ENCODE data around the gene DPEP1. TPM values are rescaled to one million over a fixed set of nuclear protein-coding genes. Genes with fewer than 3 reads are reported as not detected.

Gene DPEP1
- 0.57 TPM in 1 of 2 replicates, not detected in the other for total RNA-seq

DNA sequence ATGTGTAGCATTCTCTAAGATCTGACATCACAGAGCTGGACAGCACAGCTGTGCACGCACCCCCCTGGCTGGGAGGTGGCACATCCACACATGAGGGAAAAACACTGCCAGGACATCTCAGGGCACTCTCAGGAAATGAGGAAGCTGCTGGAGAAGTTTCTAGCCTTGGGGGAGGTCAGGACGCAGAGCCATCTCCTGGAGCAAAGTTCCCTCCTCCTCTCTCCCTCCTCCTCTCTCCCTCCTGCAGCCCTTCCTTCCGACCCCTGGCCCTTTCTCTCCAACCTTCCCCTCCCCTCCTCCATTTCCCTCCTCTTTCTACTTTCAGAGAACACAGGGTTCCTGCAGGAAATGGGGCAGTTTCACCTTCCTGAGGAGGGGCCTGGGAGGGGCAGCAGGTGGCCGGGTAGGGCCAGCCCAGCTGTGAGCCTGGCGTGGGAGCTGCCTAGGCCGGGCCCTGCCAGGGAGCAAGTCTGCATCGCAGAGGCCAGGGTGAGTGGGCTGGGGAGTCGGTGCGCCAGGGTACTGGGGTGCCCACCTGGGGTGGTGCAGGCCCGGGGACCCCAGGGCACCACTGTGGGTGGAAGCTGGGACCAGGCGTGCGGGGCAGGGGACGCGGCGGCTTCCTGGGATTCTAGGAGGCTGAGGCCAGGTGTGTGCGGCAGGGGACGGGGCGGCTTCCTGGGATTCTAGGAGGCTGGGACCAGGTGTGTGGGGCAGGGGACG is at the start of gene DPEP1:
Gene DPEP1, plus strand, starts transcription at position 412 of the 723 bp plus-strand sequence. CDS start 16,769 bp downstream, outside the sequence.

DNA sequence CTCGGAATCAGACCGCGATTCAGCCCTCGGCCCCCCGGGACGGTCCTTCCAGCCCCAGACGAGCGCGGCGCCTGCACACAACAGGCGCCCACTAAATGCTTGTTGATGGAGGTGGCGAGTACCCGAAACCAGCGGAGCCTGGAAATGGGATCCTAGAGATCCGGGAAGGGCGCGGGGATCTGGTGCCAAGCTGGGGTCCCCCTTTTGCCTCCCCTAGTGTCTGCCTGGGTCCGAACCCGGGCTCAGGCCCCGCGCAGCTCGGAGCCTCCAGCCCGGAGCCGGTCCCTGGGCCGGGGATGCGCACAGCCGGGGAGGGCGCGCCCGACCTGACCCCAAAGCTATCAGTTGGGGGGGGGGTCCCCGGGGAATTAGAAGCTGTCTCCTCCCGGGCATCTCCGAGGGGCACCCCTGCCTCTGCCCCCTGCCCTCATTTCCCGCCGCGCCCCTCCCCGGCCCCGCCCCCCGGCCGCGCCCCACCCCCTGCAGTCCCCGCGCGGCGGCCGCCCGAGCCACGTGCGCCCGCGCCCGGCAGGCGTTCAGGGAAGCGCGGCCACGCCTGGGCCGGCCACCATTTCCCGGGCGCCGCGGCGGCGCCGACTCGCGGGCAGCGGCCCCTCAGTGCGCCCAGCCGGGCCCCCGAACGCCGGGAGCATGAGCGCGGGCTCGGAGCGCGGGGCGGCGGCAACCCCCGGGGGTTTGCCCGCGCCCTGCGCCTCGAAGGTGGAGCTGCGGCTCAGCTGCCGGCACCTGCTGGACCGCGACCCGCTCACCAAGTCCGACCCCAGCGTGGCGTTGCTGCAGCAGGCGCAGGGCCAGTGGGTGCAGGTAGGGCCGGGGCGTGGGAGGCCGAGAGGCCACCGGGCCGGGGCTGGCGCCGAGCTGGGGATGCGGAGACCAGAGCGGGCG is 37.9 kb upstream of the DPEP1 start, which contains the start of gene CPNE7:
Gene CPNE7, plus strand, starts transcription at position 512 of the 906 bp plus-strand sequence. Its CDS starts 140 bp downstream, at position 652.

DNA sequence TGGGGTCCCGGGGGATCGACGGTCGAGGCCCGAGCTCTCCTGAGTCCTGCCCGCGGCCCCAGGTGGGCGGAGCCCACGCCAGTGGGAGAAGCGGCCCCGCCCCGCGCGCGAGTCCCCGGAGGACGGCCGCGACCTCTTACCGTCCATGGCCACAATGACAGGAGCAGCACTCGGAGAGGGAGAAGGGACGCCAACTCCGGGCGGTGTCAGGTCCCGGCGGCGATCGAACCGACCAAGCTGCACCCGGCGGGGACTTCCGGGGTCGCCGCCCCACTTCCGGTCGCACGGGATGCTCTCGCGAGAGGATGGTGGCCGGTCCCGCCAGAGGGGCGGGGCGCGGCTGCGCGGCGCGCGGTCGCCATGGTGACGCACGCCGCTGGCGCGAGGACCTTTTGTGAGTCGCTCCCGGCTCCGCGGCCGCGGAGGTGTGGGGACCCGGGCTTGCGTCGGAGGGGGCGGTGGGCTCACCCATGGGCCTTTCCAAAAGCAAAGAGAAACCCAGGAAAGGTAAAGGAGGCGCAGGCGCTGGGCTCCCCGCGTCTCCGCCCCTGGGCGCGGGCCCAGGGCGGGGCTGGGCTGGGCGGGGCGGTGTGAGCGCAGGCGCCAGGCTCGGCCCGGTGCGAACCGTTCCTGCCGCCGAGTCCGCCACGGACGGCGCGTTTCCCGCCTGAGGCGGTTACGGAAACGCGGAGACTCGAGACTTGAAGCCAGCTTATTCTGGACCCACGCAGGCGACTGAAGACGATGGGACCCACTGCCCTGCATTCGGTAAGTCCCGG is 44.2 kb downstream of the DPEP1 start, which contains the start of the genes CHMP1A and SPATA33:
Gene CHMP1A, minus strand, starts transcription at position 267 of the 779 bp plus-strand sequence. Its CDS starts 120 bp downstream, at position 147.
Gene SPATA33, plus strand, starts transcription at position 395 of the 779 bp plus-strand sequence. Its CDS starts 76 bp downstream, at position 471.

DNA sequence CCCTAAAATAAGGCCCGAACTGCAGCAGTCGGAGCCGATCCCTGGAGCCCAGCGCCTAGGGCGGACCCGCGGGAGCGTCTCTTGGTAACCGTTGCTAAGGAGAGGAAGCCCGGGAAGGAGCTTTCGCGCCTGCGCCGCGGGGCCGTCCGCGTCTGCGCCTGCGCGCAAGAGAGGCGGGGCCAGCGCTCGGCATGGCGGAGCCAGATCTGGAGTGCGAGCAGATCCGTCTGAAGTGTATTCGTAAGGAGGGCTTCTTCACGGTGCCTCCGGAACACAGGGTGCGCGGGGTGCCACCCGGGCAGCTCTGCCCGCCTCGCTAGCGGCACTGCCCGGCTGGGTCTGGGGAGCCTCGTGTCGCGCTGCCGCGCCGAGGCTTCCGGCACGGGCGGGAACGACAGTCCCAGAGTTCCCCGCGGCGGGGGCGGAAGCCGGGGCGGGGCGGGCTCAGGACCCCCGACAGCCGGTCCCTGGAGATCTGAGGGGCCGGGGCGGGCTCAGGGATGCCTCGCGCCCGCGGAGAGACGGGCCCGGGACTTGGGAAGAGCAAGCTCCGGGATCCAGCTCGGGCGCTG is 73.2 kb downstream of the DPEP1 start, which contains the start of gene CDK10:
Gene CDK10, plus strand, starts transcription at position 170 of the 572 bp plus-strand sequence. Its CDS starts 22 bp downstream, at position 192.

Other genes starting within 250 kb of the DPEP1 start
- 105 and 128 TPM in 2 replicates for gene ANKRD11, start 123.1 kb upstream of the DPEP1 start, total RNA-seq
- 111 and 119 TPM in 2 replicates for gene SPG7, start 105.2 kb upstream of the DPEP1 start, total RNA-seq
- gene RPL13, start 53.0 kb upstream of the DPEP1 start, total RNA-seq: 2,315 and 2,453 TPM in 2 replicates
- gene CPNE7, start 37.9 kb upstream of the DPEP1 start, total RNA-seq: 9.3 and 9.5 TPM in 2 replicates
- 85.7 and 104 TPM in 2 replicates for gene CHMP1A, start 44.1 kb downstream of the DPEP1 start, total RNA-seq
- gene SPATA33, start 44.2 kb downstream of the DPEP1 start, total RNA-seq: 3.8 and 4.7 TPM in 2 replicates
- 37.0 and 45.8 TPM in 2 replicates for gene CDK10, start 73.0 kb downstream of the DPEP1 start, total RNA-seq
- gene SPATA2L, start 88.1 kb downstream of the DPEP1 start, total RNA-seq: 11.2 and 15.3 TPM in 2 replicates
- gene VPS9D1, start 107.3 kb downstream of the DPEP1 start, total RNA-seq: 6.9 and 7.2 TPM in 2 replicates
- gene ZNF276, start 107.9 kb downstream of the DPEP1 start, total RNA-seq: 24.1 and 24.9 TPM in 2 replicates
- 38.4 and 49.5 TPM in 2 replicates for gene FANCA, start 203.0 kb downstream of the DPEP1 start, total RNA-seq
- gene SPIRE2, start 214.8 kb downstream of the DPEP1 start, total RNA-seq: 1.2 and 2.2 TPM in 2 replicates